Iris pigment epithelial cell (primary cell): ENCODE measurements around the gene IMP3.
A peak's percentile ranks its signal among the peaks of the same experiment; 100 is the strongest.
"Not testable (repeated sequence)": the region's sequence is repeated elsewhere in the genome, so short reads cannot be mapped to it uniquely, and the experiment has no call there.

Experiments
- DNase-seq: peaks from one replicate; pipeline ENCODE4 v3.0.0-alpha.2; 2011; ENCODE audit warnings: low read depth

IMP3 gene

GRCh38 chr15:75639709-75640482 lies at the start of gene IMP3:
Gene IMP3 (minus strand): TSS chr15:75640224. CDS start chr15:75640168, 56 bp downstream.
- DNase-seq: peak; percentile 98

- DNase-seq: not testable (repeated sequence)
Observed at GRCh38 chr15:75689429-75689828, 49.4 kb upstream of the IMP3 start.

DNA sequence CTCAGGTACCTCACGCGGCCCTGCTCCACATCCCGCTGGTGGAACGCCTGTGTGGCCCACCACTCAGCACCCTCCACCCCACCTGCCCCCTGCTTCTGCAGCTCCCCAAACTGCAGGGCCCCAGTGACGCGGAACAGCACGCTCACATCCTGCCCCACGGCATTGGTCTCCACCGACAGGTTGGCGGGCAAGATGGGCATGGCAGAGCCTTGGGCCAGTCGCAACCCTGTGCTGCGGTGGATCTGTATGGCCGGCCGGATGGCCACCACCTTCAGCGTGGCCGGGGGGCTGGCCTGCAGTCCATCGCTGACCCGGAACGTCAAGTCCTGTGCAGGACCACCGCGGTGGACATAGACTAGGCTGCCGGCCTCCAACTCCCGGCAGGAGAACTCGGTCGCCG lies 48.8 kb upstream of the IMP3 start:
- DNase-seq: no peak

DNA sequence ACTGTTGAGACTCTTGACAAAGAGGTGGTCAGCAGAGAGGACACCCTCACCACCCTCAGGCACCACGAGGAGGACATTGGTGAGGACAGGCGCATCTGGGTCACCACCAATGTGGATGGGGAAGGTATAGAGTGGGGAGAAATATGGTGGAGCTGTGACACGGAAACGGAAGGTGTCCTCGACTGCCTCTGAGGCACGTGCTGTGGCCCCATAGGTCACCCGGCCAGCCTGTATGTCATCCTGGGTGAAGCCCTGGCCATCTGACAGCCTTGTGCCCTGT lies 48.2 kb upstream of the IMP3 start:
- DNase-seq: no peak

DNA sequence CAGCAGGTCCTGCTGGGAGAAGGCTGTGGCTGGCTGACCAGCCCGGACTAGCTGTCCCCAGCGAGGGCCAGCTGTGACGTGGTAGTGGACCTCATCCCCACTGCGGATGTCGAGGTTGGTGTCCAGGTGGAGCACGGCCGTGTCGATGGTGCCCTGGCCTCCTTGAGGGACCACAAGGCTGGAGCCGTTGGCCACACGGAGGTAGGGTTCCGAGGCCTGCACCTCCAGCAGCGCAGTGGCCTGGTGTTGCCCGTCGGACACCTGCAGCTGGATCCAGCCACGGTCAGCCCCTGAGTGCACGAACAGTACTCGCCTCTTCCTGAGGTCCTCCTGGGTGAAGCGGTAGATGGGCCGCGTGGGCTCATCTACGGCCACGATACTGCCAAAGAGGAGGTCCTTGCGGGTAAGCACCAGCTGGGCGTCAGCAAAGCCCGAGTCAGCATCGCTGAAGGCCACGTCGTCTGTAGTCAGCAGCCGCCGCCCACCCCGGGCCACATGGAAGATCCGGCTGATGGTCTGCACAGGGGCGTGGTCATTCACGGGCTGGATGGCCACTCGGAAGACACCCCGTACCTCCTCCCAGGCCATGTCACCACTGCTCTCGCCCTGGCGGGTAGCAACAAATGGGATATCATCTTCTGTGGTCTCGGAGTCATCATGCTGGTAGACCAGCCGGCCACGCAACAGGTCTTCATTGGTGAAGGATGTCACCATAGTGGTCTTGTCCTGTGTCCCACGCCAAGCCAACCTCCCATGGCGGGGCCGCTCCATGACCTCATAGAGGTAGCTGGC lies 47.7 kb upstream of the IMP3 start:
- no peak for DNase-seq

DNA sequence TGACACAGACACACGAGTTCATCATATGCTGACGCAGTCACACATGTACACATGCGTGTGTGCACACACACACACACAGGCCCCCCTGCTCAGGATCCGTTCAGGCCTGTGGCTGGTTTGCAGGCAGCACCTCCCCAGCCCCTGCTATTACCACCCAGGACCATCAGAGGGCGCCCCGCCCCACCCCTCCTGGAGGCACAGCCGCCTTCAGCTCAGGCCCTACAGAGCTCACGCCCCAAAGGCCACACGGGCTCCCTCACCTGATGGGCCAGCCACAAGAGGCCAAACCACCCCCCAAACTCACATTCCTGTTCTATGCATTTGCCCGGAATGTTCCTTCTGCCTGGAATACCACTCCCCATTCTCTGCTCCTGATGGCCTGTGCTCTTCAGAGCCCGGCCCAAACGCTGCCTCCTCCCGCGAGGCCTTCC lies 46.2 kb upstream of the IMP3 start:
- DNase-seq: peak; percentile 39

GRCh38 chr15:75685195-75685594 lies 45.2 kb upstream of the IMP3 start:
- DNase-seq: no peak

- DNase-seq: no peak
Observed at GRCh38 chr15:75684648-75685047, 44.6 kb upstream of the IMP3 start.

DNA sequence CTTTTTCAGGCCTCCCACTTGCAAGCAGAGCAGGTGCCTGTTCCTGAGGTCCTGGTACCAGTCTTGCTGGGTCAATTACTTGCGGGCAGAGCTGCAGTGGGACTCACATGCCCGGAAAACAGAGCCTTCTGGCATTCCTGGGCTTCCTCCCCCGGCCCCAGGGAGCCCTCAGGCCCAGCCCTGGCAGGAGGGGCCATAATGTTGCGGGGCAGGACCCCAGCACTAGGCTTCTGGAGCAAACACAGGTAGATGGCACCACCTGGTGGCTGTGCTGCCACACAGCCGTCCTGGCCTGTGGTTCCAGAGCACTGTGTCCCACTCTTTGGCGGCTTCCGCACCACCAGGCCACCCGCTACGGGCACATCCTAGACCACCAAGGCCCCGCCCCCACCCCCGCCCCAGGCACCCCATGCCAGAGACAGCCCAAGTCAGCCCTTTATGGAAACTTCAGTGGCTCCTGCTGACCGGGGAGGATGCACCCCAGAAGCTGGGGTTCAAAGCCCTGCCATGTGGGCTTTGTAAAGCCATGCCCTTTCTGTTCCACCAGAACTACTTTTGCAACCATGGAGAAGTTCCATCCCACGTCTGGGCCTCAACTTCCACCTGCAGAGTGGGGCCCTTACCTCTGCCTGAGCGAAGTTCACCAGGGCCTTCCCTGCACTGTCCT lies 43.8 kb upstream of the IMP3 start:
- peak; percentile 35 for DNase-seq

GRCh38 chr15:75682181-75683135 lies 42.4 kb upstream of the IMP3 start:
- DNase-seq: no peak

GRCh38 chr15:75680007-75680789 lies 40.2 kb upstream of the IMP3 start:
- no peak for DNase-seq

GRCh38 chr15:75678324-75678690 lies 38.3 kb upstream of the IMP3 start:
- DNase-seq: not testable (repeated sequence)

GRCh38 chr15:75677465-75678323 lies 37.7 kb upstream of the IMP3 start:
- DNase-seq: no peak

DNA sequence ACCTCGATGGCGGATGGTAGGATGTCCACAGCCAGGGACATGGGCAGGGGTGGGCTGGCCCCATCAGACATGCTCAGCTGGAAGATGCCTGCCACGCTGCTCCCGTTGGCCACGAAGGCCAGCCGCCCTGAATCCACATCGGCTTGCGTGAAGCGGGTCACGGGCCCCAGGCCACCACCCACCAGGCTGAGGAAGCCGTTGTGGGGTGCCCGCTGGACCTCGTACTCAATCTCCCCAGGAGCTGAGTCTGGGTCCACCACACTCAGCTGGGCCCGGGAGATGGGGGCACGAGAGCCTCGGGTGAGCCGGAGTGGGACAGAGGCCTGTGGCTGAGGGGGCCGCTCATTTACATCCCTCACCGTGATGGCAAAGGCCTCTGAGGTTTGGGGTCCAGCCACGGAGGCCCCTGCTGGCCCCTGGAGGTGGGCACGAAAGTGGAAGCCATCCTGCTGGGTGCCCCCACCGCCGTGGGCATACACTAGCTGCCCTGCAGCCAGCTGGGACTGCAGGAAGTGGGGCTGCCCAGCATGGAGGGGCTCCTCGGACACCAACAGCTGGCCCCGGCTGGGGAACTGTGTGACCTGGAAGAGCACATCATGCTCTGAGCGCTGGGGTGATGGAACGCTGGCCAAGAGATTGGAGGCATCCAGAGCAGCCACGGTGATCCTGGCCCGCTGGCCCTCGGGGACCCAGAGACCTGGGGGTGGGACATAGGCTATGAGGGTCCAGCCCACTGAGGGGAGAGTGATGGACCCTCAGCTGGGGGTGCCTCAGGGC lies 36.9 kb upstream of the IMP3 start:
- no peak for DNase-seq

GRCh38 chr15:75675579-75676404 lies 35.8 kb upstream of the IMP3 start:
- no peak for DNase-seq

DNA sequence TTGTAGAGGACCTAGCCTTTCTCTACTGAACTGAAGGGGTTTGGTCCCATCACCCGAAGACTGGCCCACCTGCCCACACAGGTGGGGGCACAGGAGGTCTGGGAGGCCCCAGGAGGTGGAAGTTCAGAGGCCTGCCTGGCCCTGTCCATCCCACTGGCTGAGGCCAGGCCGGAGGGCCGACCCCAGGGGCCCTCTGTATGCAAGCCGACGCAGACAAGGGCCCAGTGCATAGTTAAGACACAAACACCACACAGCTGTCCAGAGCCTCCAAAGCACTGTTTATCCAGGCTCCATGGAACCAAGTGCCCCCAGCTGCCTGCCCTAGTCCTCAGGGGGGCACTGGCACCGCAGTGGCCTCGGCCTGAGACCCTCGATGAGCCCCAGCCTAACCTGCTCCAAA lies 34.3 kb upstream of the IMP3 start:
- no peak for DNase-seq

GRCh38 chr15:75673426-75674235 lies 33.6 kb upstream of the IMP3 start:
- DNase-seq: peak; percentile 77
